HG03135 (cell line): ENCODE results near the gene PEMT.

Source experiments
- ATAC-seq: cut with Tn5 transposase; IDR thresholded peaks from one replicate; pipeline ENCODE4 v1.9.1; 2021; ENCODE audit warnings: mild to moderate bottlenecking, moderate library complexity; ENCODE audit not compliant: unreplicated experiment

Gene PEMT

GRCh38 chr17:17505151-17505550 lies 86.4 kb downstream of the PEMT start:
- no peak for ATAC-seq

DNA sequence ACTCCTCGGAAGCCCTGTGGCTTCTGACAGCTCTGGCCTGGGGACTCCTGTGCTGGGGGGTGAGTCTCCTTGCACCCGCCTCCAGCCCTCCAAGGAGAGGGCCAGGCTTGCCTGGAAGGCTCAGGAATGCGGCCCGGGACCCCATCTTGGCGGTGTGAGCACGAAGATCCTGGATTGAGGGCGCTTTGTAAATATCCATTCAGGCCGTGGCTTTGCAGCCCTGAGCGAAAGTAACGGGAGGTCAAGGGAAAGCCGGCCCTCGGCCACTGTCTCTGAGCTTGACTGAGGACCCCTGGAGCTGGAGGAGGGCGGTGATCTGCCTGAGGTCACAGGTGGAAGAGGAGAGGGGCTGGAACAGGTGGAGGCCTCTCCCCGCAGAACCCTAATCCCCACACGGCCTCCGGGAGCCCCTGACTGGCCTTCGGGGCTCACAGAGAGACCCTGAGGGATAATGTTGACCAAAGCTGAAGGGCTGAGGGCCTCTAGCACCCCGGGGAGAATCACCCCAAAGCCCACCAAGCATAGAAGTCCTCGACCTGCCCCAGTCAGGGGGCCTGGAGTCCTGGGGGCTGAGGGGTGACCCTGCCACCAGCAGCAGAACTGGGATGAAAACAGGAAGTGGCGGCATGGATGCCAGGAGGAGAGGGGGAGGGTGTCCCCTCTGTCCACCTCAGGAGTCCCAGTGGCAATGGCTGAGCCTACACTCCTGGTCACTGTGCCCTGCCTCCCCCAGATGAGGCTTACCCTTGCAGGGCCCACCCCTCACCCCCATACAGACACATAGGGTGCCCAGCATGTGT lies 87.0 kb downstream of the PEMT start:
- no peak for ATAC-seq

GRCh38 chr17:17503566-17504130 lies 87.9 kb downstream of the PEMT start:
- ATAC-seq: no peak

- no peak for ATAC-seq
Measured at GRCh38 chr17:17502741-17503565, 88.6 kb downstream of the PEMT start.

DNA sequence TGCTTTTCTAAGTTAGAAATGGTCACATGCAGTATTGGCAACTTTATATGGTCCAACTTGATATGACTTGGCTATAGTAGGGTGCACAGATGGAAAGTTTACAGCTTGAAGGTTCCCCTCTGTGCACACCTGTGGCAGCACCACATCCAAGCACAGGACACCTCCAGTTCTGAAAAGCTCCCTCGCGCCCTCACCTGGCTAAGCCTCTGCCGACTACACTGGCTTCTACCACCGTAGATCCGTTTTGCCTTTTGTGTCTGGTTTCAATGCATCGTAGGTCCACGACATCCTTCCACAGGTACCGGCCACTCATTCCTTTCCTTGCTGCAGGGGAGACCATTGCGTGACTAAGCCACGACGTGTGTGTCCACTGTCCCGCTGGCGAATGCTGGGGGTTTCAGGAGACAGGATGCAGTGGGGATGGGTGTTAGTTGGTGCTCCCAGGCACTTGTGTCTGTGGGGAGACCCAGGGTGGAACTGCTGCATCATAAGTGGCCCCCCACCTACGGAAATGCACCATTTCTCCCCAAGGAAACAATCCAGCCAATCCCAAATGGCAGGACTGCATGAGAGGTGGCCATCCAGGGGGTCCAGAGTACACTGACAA lies 90.4 kb downstream of the PEMT start:
- no peak for ATAC-seq

- no peak for ATAC-seq
Measured at GRCh38 chr17:17499402-17500145, 91.9 kb downstream of the PEMT start.

DNA sequence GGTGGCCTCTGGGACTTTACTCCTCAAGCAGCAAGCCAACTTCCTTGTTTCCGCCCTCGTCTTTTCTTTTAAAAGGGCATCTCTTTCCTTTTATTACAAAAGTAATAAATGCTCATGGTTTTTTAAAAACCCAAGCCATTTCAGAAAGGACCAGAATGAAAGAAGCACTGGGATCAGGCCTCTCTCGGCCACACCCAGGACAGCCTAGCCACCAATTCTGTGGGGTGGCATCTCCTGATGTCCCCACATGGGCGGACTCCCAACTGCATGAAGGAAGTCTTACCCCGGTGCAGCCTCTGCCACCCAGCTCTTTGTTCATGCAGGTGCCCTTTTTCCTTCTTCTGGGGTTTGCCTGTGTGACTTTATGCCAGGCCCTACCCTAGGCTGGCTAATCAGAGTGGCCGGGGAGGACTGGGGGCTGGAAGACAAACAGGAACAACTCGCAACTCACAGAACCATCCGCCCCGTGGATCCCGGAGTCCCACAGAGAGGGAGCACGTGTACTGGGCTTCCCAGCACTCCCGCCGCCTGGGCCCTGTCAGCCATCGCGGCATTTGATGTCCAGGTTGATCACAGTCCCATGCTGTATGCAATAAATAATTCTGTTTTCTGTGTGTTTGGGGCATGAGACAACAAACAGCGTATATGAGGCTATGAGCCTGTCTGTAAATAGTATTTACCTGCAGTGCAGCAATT lies 92.8 kb downstream of the PEMT start:
- ATAC-seq: no peak

DNA sequence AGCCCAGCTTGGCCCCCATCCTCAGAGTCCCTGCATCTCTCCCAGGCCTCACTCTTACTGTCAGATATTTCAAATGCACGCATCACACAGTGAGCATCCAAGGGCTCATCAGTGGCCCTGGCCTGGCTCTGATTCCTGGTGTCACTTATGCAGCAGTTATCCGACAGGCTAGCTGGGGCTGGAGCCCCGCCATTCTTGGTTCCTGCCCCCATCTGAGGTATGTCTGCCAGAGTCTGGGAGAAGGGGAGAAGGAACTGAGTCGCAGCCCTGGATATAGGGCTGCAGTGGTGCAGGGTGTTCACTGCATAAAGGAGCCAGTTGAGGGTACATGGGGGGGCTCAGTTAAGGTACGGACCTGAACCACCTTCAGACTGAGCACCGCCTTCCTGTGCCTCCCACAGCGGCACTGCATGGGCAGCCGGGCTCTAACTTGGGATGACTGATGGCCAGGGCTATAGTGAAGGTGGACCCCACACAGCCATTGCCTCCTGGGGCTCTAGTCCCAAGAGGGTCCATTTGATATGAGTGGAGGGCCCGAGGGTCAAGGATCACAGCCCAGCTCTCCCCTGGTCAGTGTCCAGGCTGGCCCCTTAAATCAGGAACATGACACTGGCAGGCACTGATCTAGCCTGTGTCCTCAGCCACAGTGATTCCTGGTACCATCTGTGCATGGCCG lies 93.5 kb downstream of the PEMT start:
- ATAC-seq: no peak

- no peak for ATAC-seq
Measured at GRCh38 chr17:17497065-17497844, 94.3 kb downstream of the PEMT start.

GRCh38 chr17:17496189-17497064 lies 95.1 kb downstream of the PEMT start, which contains the start of gene RASD1:
Gene RASD1, minus strand, starts transcription at chr17:17496395. Its CDS starts 214 bp downstream, at chr17:17496181.
- peak; percentile 55 for ATAC-seq

DNA sequence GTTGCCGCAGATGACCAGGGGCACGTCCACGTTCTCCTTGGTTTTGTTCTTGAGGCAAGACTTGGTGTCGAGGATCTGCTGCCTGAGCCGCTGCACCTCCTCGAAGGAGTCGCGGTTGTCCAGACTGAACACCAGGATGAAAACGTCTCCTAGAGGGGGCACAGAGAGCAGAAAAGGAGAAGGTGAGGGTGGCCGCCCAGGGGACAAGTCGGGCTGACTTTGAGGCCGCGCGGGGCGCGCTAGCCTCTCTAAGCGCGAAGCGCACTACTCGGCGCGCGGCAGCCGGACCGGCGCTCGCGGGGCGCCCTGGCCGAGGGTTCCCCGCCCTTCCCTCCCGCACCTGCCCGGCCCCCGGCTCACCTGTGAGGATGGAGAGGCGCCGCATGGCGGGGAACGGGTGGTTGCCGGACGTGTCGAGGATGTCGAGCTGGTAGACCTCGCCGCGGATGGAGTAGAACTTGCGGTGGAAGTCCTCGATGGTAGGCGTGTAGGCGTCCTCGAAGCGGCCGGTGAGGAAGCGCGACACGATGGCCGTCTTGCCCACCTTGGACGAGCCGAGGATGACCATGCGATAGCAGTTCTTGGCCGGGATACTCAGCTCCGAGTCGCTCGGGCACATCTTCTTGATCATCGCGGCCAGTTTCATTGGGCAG lies 95.8 kb downstream of the PEMT start:
- no peak for ATAC-seq

DNA sequence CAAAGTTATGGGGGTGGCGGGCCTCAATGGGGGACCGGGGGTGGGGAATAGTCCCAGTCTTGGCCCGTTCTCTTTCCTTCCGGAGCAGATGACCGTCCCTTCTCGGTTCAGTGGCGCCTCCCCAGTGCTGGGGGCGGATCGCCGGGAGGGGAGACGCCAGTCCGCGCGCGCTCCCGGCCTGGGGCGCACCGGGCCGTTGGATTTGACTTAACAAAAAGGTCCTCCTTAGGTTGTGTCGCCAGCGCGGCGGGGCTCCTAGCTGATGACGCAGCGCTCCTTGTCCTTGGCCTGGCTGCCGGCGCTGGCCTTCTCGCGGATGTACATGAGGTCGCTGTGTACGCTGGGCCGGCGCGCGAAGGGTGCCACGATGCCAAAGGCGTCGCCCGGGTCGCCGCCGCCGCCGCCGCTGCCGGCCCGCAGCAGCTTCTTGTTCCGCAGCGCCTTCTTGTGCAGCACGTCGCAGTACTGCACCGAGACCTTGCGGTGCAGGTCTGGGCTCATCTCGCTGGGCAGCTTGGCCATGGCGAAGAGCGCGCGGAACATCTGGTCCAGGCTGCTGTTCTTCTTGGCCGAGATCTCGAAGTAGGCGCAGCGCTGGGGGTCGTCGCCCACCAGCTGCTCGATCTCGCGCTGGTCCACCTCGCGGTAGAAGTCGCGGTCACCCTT lies 96.5 kb downstream of the PEMT start:
- ATAC-seq: no peak

DNA sequence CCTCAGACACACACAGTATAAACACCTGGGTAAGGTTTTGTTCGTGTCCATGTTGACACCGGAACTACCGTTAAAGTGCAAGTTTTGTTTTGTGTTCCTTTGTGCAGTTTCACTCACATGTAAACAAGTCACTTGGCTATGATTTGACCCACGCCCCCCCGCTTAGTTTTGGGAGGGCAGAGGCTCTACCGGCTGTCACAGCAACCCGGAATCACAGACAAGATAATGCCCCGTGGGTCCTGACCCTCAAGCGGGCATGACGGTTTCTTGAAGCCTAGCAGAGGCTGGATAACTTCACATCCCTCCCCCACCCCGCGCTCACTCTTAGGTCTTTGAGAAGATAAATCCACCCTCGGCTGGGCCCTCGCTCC lies 97.0 kb downstream of the PEMT start:
- ATAC-seq: no peak

GRCh38 chr17:17493986-17494466 lies 97.5 kb downstream of the PEMT start:
- ATAC-seq: no peak

GRCh38 chr17:17493249-17493985 lies 98.1 kb downstream of the PEMT start:
- ATAC-seq: no peak

GRCh38 chr17:17492571-17492970 lies 98.9 kb downstream of the PEMT start:
- ATAC-seq: no peak
